Measurements from ENCODE around the gene INPP5J. TPM values are rescaled to one million over a fixed set of nuclear protein-coding genes. Genes with fewer than 3 reads are reported as not detected.

Gene INPP5J
- total RNA-seq, 1 experiment from 2014 or later, result 1.7 TPM

DNA sequence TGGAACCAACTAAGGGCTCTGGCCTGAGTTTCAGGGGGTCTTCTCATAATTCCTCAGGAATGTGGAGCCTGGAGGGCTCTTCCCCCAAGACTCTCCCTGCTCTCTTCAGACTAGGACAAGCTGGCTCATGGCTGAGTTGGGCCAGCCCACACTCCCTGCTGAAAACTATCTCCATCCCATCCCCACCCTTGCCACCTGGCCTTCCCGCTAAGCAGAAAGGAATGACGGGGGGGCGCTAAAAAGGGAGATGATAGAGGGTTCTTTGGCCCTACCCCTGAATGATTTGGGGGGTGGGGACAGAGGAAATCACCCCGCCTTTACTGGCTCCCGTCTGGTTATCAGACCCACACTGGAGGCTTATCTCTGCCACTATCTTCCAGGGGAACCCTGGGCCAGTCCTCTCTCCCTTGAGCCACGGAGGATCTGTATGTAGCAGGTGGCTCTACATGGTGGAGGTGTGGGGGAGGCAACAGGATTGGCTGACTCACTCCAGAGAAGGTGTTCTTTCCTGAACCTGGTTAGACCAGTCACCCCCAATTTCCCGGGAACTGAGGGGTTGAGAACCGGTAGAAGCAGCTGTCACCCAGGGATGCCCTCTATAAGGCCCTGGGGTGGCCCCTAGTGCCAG, 35.9 kb upstream of the INPP5J start:
- Histone ChIP-seq H3K27ac (ENCODE audit: low read length) (no peak overlapping the region), H3K27me3 (ENCODE audit: control insufficient read depth, insufficient read depth, low read length) (no peaks in the 10 kb centered on the region), H3K9me3 (ENCODE audit: control insufficient read depth, insufficient read depth, low read depth, low read length) (no peaks in the 10 kb centered on the region), H3K4me1 (ENCODE audit: control insufficient read depth, insufficient read depth, low read length) (peaks cover 16% of the 10 kb centered on the region), H3K4me3 (ENCODE audit: low read depth in 2 of 2, low read length in 2 of 2) (no peak overlapping the region), H3K36me3 (ENCODE audit: control insufficient read depth, insufficient read depth, low read length) (no peaks in the 10 kb centered on the region; the same call in 1 of the 2 replicates)
- intact Hi-C loops (cut with micrococcal nuclease; ENCODE audit: unreplicated experiment) (no loop called here), in situ Hi-C loops (cut with HindIII; ENCODE audit: low pct_unique_long_range_greater_than_20kb, low sequenced_read_pairs) (no loop called here)
- TF ChIP-seq, protein P1, sequence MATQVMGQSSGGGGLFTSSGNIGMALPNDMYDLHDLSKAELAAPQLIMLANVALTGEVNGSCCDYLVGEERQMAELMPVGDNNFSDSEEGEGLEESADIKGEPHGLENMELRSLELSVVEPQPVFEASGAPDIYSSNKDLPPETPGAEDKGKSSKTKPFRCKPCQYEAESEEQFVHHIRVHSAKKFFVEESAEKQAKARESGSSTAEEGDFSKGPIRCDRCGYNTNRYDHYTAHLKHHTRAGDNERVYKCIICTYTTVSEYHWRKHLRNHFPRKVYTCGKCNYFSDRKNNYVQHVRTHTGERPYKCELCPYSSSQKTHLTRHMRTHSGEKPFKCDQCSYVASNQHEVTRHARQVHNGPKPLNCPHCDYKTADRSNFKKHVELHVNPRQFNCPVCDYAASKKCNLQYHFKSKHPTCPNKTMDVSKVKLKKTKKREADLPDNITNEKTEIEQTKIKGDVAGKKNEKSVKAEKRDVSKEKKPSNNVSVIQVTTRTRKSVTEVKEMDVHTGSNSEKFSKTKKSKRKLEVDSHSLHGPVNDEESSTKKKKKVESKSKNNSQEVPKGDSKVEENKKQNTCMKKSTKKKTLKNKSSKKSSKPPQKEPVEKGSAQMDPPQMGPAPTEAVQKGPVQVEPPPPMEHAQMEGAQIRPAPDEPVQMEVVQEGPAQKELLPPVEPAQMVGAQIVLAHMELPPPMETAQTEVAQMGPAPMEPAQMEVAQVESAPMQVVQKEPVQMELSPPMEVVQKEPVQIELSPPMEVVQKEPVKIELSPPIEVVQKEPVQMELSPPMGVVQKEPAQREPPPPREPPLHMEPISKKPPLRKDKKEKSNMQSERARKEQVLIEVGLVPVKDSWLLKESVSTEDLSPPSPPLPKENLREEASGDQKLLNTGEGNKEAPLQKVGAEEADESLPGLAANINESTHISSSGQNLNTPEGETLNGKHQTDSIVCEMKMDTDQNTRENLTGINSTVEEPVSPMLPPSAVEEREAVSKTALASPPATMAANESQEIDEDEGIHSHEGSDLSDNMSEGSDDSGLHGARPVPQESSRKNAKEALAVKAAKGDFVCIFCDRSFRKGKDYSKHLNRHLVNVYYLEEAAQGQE (IDR thresholded peaks at IDR 0.05; ENCODE audit: insufficient read depth in 1 of 2, low read depth in 2 of 2, low read length in 1 of 2), result no peak
- TF ChIP-seq SIN3A (IDR thresholded peaks at IDR 0.05; ENCODE audit: borderline replicate concordance, insufficient read depth, low read depth, low read length) (no peak), POLR2AphosphoS5 (IDR thresholded peaks at IDR 0.05; ENCODE audit: low read depth, low read length) (no peak), TCF7L2 (IDR thresholded peaks at IDR 0.05; ENCODE audit: low read depth, low read length) (no peak)
- TF ChIP-seq, protein P2, sequence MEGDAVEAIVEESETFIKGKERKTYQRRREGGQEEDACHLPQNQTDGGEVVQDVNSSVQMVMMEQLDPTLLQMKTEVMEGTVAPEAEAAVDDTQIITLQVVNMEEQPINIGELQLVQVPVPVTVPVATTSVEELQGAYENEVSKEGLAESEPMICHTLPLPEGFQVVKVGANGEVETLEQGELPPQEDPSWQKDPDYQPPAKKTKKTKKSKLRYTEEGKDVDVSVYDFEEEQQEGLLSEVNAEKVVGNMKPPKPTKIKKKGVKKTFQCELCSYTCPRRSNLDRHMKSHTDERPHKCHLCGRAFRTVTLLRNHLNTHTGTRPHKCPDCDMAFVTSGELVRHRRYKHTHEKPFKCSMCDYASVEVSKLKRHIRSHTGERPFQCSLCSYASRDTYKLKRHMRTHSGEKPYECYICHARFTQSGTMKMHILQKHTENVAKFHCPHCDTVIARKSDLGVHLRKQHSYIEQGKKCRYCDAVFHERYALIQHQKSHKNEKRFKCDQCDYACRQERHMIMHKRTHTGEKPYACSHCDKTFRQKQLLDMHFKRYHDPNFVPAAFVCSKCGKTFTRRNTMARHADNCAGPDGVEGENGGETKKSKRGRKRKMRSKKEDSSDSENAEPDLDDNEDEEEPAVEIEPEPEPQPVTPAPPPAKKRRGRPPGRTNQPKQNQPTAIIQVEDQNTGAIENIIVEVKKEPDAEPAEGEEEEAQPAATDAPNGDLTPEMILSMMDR (IDR thresholded peaks at IDR 0.05), result no peak
- ChIA-PET CTCF (no interaction called here), POLR2A (no interaction called here)
- no TSS peak for BruUV-seq (replicated peaks)
- DNase-seq (ENCODE audit: low read depth, low spot score) (no peak), ATAC-seq (no peak)

DNA sequence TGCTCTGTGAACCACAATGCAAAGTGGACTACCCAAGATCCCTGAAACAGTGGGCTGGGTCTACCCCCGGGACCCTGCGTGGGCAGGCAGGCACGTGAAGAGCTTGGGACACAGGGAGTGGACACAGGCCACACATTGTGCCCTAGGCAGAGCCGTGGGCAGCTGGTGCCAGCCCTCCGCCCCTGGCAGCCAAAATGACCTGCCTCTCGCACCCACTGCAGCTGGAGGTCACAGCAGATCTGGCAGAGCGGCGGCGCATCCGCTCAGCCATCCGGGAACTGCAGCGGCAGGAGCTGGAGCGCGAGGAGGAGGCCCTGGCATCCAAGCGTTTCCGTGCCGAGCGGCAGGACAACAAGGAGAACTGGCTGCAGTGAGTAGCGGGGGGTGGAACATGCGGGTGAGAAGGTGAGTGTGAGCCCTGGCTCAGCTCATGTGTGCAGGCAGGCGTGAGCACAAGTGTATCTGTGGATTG, 35.0 kb upstream of the INPP5J start:
- Histone ChIP-seq H3K4me1 (ENCODE audit: control insufficient read depth, insufficient read depth, low read length) (peaks cover 10% of the 10 kb centered on the region), H3K9me3 (ENCODE audit: control insufficient read depth, insufficient read depth, low read depth, low read length) (no peaks in the 10 kb centered on the region), H3K27ac (ENCODE audit: low read length) (no peak overlapping the region), H3K27me3 (ENCODE audit: control insufficient read depth, insufficient read depth, low read length) (no peaks in the 10 kb centered on the region), H3K4me3 (ENCODE audit: low read depth in 2 of 2, low read length in 2 of 2) (no peak overlapping the region), H3K36me3 (ENCODE audit: control insufficient read depth, insufficient read depth, low read length) (no peaks in the 10 kb centered on the region)
- intact Hi-C loops (cut with micrococcal nuclease; ENCODE audit: unreplicated experiment), result no loop called here
- TF ChIP-seq, protein P1 (IDR thresholded peaks at IDR 0.05; ENCODE audit: insufficient read depth in 1 of 2, low read depth in 2 of 2, low read length in 1 of 2), result no peak
- TF ChIP-seq POLR2AphosphoS5 (IDR thresholded peaks at IDR 0.05; ENCODE audit: low read depth, low read length) (no peak), TCF7L2 (IDR thresholded peaks at IDR 0.05; ENCODE audit: low read depth, low read length) (no peak), SIN3A (IDR thresholded peaks at IDR 0.05; ENCODE audit: borderline replicate concordance, insufficient read depth, low read depth, low read length) (no peak)
- TF ChIP-seq, protein P2 (IDR thresholded peaks at IDR 0.05), result no peak
- ChIA-PET POLR2A (no interaction called here), CTCF (interaction anchor here (0.5 kb wide), 1 partner anchor 14 kb away, joined by 4 read pairs; no protein-coding TSS in a partner anchor)
- DNase-seq (ENCODE audit: low read depth, low spot score) (no peak), ATAC-seq (no peak)
- in situ Hi-C loops (cut with HindIII; ENCODE audit: low pct_unique_long_range_greater_than_20kb, low sequenced_read_pairs), result no loop called here
- BruUV-seq (replicated peaks), result no TSS peak

Measured in Panc1 (cell line).